GM21367 (cell line): ENCODE results near the gene TSPEAR.

Experiments
- ATAC-seq: cut with Tn5 transposase; IDR thresholded peaks from one replicate; pipeline ENCODE4 v1.9.1; 2021; ENCODE audit not compliant: unreplicated experiment

Gene TSPEAR

GRCh38 chr21:44711327-44712202 is at the start of gene TSPEAR:
TSS of gene TSPEAR (minus strand) at chr21:44711572. CDS start at chr21:44711514, 58 bp downstream.
- ATAC-seq = no peak

GRCh38 chr21:44760376-44760775 is 49.0 kb upstream of the TSPEAR start:
- ATAC-seq = no peak

- ATAC-seq = no peak
Observed at GRCh38 chr21:44759628-44760285, 48.4 kb upstream of the TSPEAR start.

- no peak for ATAC-seq
Observed at GRCh38 chr21:44758781-44759627, 47.6 kb upstream of the TSPEAR start.

- ATAC-seq = no peak
Observed at GRCh38 chr21:44758141-44758561, 46.8 kb upstream of the TSPEAR start.

- ATAC-seq = no peak
Observed at GRCh38 chr21:44757731-44758130, 46.4 kb upstream of the TSPEAR start.

GRCh38 chr21:44756423-44757185 is 45.2 kb upstream of the TSPEAR start:
- no peak for ATAC-seq

GRCh38 chr21:44755227-44755626 is 43.9 kb upstream of the TSPEAR start:
- ATAC-seq = no peak

GRCh38 chr21:44753357-44753756 is 42.0 kb upstream of the TSPEAR start:
- ATAC-seq = no peak

- ATAC-seq = no peak
Observed at GRCh38 chr21:44752671-44753235, 41.4 kb upstream of the TSPEAR start.

GRCh38 chr21:44751799-44752636 is 40.6 kb upstream of the TSPEAR start:
- ATAC-seq = no peak

GRCh38 chr21:44751186-44751798 is 39.9 kb upstream of the TSPEAR start:
- ATAC-seq = no peak

GRCh38 chr21:44750675-44751025 is 39.3 kb upstream of the TSPEAR start:
- no peak for ATAC-seq

GRCh38 chr21:44749759-44750674 is 38.6 kb upstream of the TSPEAR start:
- no peak for ATAC-seq

GRCh38 chr21:44749116-44749758 is 37.9 kb upstream of the TSPEAR start:
- ATAC-seq = no peak

GRCh38 chr21:44748621-44749020 is 37.2 kb upstream of the TSPEAR start:
- no peak for ATAC-seq

GRCh38 chr21:44742418-44743153 is 31.2 kb upstream of the TSPEAR start:
- ATAC-seq = no peak
